ENCODE measurements around the gene COPS2.
"Not testable (repeated sequence)": the region's sequence is repeated elsewhere in the genome, so short reads cannot be mapped to it uniquely, and the experiment has no call there.

Gene COPS2

GRCh38 chr15:49103002-49103401 is 52.4 kb downstream of the COPS2 start:
- peak; percentile 37 for DNase-seq (ENCODE audit: low read depth)

- DNase-seq (ENCODE audit: low read depth): no peak
These were observed 53.9 kb downstream of the COPS2 start for GRCh38 chr15:49101536-49101935.

GRCh38 chr15:49096090-49096750 is 59.2 kb downstream of the COPS2 start:
- DNase-seq (ENCODE audit: low read depth): no peak

GRCh38 chr15:49094923-49095322 is 60.5 kb downstream of the COPS2 start:
- DNase-seq (ENCODE audit: low read depth): no peak

GRCh38 chr15:49093252-49094105 is 61.9 kb downstream of the COPS2 start:
- DNase-seq (ENCODE audit: low read depth): no peak

- no peak for DNase-seq (ENCODE audit: low read depth)
These were observed 66.4 kb downstream of the COPS2 start for GRCh38 chr15:49088996-49089395.

GRCh38 chr15:49085696-49086459 is 69.5 kb downstream of the COPS2 start:
- no peak for DNase-seq (ENCODE audit: low read depth)

GRCh38 chr15:49084285-49084570 is 71.2 kb downstream of the COPS2 start:
- DNase-seq (ENCODE audit: low read depth): no peak

GRCh38 chr15:49083401-49084284 is 71.8 kb downstream of the COPS2 start:
- DNase-seq (ENCODE audit: low read depth): no peak

GRCh38 chr15:49082960-49083359 is 72.4 kb downstream of the COPS2 start:
- DNase-seq (ENCODE audit: low read depth): peak; percentile 57

GRCh38 chr15:49079340-49080039 is 75.9 kb downstream of the COPS2 start:
- no peak for DNase-seq (ENCODE audit: low read depth)

- no peak for DNase-seq (ENCODE audit: low read depth)
These were observed 79.5 kb downstream of the COPS2 start for GRCh38 chr15:49075881-49076280.

- DNase-seq (ENCODE audit: low read depth): not testable (repeated sequence)
These were observed 80.7 kb downstream of the COPS2 start for GRCh38 chr15:49074589-49075287.
